ENCODE results near the gene KCNE4.

- TF ChIP-seq YY1 (IDR thresholded peaks at IDR 0.05; ENCODE audit: insufficient read depth, insufficient read length) (no peak), ZNF274 (IDR thresholded peaks at IDR 0.05; ENCODE audit: low read depth, low read length) (no peak)
These were observed 22.7 kb upstream of the KCNE4 start for GRCh38 chr2:223029287-223029686.

Measured in NT2/D1 (cell line).